Central memory CD4-positive, alpha-beta T cell (primary cell): ENCODE measurements around the gene C4B.
"Not testable (repeated sequence)": the region's sequence is repeated elsewhere in the genome, so short reads cannot be mapped to it uniquely, and the experiment has no call there.

Source experiments
- DNase-seq: peaks from one replicate; pipeline ENCODE4 v3.0.0; 2022

The C4B gene

GRCh38 chr6:32056254-32056653 lies 41.7 kb downstream of the C4B start:
- no peak for DNase-seq

DNA sequence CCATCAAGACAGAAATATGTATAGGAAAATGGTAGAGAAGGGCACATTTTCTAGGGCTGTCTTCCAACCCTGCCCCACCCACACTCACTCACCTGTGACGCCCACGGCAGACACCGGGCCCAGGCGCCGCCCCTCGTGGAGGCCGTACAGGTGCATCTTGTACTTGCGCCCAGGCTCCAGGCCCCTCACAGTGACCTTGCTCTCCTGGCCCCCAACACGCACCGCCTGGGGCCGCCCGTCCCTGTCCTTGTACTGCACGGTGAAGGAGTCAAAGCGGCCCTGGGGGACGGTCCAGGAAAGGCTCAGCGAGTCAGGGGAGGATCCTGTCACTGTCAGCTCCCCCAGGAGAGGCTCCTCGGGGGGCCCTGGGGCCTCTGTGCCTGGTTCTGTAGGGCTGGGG lies 43.4 kb downstream of the C4B start:
- no peak for DNase-seq

DNA sequence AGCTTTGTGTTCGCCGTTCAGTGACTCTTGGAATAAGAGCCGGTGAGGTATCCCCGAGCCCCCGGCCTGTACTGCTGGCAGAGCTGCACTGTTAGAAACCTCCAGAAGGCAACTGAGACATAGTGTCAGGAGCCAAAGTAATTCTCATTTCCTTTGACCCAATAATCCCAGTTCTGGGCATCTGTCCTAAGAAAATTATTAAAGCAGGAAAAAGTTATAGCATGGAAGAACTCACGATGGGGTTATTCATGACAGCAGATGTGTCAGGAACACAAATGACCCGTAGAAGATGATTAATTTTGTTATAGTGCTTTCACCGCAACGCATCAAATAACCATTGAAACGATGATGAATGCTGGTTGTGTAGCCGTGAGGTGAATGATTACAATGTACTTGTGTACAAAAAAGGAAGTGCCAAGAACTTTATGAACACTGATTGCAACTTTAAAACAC lies 43.9 kb downstream of the C4B start:
- no peak for DNase-seq

GRCh38 chr6:32060966-32061655 lies 46.5 kb downstream of the C4B start:
- no peak for DNase-seq

GRCh38 chr6:32064706-32065105 lies 50.1 kb downstream of the C4B start:
- no peak for DNase-seq

DNA sequence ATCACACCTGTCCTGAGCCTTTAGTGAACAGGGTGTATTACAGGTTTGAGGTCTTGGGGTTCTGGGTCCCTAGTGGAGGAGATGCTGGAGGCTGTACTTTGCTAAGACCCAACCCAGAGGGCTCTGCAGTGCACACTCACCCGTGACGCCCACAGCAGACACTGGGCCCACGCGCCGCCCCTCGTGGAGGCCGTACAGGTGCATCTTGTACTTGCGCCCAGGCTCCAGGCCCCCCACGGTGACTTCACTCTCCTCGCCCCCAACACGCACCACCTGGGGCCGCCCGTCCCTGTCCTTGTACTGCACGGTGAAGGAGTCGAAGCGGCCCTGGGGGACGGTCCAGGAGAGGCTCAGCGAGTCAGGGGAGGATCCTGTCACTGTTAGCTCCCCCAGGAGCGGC lies 52.9 kb downstream of the C4B start:
- DNase-seq: not testable (repeated sequence)

GRCh38 chr6:32068315-32068714 lies 53.7 kb downstream of the C4B start:
- not testable (repeated sequence) for DNase-seq

DNA sequence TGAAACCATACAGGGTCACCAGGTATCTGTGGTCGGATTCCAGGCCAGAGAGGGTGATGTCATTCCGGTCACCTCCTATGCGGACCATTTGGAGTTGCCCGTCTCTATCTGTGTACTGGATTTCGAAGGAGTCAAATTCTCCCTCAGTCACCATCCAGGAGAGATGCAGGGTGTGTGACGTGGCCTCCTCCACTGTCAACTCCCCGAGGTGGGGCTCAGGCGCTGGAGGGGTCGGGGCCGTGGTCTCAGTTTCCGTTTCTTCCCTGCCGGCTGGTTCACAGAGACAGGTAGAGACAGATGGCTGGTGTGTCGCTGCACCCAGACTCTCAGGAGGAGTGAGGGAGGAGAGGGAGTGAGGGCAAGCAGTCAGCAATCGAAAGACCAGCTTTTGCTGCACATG lies 54.3 kb downstream of the C4B start:
- DNase-seq: no peak

DNA sequence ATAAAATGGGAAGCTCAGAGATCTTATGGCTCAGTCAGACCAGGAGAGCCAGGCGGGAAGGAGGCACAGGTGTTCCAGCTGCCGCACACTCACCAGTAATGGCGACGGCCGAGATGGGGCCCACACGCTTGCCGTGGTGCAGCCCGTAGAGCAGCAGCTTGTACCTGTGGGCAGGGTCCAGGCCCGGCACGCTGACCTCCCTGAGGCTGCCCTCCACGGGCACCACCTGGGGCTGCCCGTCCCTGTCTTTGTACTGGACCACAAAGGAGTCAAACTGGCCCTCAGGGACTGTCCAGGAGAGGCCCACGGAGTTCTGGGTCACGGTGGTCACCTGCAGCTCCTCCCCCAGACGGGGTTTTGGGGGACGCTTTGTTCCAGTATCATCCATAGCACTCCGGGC lies 54.9 kb downstream of the C4B start:
- no peak for DNase-seq

GRCh38 chr6:32069878-32070515 lies 55.4 kb downstream of the C4B start:
- DNase-seq: no peak

GRCh38 chr6:32070814-32071543 lies 56.4 kb downstream of the C4B start:
- no peak for DNase-seq

DNA sequence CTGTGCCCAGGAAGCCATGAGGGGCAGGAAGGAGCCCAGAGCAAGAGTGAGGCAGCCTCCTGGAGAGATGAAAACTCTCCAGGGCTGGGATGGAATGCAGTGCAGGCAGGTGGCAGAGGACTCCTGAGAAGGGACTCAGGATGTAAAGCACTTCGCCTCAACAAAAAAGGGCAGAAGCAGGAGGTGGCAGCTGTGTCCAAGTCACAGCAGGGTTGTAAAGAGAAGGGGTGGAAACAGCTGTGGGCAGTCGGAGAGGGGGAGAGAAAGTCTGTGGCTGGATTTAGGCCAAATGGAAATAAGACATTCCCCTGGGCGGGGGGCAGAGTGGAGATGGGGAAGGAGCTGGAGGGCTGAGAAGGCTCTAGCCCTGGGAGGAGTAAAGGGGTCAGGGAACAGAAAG lies 58.5 kb downstream of the C4B start:
- DNase-seq: no peak

GRCh38 chr6:32073613-32074012 lies 59.0 kb downstream of the C4B start:
- DNase-seq: no peak

DNA sequence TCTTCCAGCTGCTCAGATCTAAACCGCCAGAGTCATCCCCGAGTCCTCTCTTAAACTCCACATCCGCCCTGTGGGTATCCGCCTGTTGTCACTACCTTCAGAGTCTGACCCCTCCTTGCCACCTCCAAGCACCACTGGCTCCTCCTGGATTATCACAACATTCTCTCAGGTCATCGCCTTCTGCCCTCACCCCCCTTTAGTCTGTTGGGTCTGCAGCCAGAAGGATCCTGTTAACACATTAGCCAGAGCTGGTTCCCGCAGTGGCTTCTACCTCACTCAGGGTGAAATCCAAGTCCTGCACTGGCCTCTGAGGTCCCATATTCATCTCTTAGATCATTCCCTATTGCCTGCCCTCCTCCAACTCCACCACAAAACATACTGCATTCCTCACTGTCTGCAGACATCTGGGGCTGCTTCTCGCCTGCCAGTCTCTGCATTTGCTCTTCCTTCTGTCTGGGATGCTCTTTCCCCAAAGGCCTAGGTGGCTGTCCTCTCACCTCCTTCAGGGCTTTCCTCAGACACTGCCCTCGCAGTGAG lies 60.5 kb downstream of the C4B start:
- DNase-seq: no peak

DNA sequence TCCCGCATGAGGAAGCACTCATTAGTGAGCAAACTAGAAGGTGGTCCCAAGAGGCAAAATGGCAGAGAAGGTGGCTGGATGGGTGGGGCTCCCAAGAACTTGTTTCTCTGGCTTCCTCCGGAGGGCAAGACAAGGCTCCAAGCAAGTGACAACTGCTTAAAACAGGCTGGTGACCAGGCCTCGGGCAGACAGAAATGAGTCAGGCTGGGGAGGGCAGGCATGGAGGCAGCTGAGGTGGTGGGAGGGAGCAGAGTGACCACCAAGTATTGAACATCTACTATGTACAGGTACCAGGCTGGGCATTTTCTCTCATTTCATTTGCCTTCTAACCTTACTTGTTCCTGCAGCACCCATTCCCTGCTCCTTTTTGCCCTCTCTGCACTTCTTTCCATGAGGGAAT lies 61.2 kb downstream of the C4B start:
- DNase-seq: no peak

GRCh38 chr6:32076321-32076809 lies 61.8 kb downstream of the C4B start:
- DNase-seq: no peak

DNA sequence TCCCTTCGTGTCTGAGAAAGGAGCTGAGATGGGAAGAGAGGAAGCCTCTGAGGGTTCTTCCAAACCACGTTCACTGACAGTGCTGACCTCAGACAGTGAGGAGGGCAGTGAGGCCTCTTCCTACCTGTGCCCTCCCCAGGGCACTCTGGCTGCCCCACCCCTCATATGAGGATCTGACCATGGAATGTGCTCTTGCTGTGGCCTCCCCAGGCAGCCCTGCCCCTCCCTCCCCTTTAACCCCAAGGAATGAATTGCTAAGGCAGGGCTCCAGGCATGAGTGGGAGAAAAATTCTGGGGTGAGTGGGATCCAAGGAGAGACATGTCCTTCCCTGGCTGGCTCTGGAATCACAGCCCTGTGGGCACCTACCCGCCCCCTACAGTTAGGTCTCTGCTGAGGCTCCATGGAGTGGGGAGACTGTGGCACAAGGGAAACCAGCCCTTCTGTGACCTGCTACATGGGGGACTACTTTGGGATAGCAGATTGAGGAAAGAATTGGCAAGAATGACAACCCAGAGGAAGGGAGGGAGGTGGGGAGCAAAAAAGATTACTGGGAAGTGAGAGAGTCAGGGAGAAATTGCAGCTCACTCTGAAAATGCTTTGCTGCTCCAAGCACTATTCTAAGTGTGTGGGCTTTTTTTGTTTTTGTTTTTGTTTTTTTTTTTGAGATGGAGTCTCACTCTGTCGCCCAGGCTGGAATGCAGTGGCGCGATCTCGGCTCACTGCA lies 65.1 kb downstream of the C4B start:
- DNase-seq: no peak

GRCh38 chr6:32081168-32081990 lies 66.8 kb downstream of the C4B start:
- DNase-seq: no peak

GRCh38 chr6:32082478-32082877 lies 67.9 kb downstream of the C4B start:
- DNase-seq: no peak

GRCh38 chr6:32082935-32083334 lies 68.3 kb downstream of the C4B start:
- DNase-seq: no peak

DNA sequence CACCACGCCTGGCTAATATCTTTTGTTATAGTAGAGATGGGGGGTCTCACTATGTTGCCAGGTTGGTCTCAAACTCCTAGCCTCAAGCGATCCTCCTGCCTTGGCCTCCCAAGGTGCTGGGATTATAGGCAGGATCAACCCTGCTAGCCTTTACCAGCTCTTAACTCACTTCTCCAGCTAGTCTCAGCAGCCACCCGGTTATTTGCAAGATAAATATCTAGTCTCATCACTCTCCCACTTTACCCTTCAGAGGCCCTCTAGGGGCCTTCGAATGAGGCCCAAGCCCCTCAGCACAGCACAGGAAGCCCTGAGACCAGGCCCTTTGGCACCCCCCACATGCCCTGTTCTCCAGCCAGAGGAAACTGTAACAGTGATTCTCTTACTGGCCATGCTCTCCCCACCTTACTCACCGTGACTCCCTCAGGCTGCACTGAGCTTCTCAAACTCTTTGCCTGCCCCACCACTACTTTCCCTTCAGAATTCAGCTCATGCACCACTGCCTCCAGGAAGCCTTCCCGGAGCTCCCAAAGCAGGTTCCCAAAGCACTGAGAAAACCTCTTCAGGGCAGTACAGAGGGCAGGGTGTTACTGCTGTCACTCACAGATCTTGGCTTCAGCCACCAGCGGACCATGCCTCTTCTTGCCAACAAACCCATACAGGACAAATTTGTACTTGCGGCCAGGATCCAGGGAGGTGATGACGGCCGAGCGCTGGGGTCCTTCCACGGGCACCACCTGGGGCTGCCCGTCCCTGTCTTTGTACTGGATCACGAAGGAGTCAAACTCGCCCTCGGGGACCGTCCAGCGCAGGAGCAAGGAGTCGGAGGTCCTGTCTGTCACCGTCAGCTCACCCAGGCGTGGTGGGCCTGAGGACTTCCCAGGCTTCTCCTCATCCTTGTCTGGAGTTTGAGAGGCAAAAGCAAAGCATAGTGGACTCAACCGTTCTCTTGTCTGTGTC lies 69.5 kb downstream of the C4B start:
- DNase-seq: no peak
